Fibroblast of skin of scalp (primary cell): ENCODE results near the gene DOCK8.

Experiments
- DNase-seq: peaks from one replicate; pipeline ENCODE4 v3.0.0-alpha.2; 2013

DOCK8 gene

DNA sequence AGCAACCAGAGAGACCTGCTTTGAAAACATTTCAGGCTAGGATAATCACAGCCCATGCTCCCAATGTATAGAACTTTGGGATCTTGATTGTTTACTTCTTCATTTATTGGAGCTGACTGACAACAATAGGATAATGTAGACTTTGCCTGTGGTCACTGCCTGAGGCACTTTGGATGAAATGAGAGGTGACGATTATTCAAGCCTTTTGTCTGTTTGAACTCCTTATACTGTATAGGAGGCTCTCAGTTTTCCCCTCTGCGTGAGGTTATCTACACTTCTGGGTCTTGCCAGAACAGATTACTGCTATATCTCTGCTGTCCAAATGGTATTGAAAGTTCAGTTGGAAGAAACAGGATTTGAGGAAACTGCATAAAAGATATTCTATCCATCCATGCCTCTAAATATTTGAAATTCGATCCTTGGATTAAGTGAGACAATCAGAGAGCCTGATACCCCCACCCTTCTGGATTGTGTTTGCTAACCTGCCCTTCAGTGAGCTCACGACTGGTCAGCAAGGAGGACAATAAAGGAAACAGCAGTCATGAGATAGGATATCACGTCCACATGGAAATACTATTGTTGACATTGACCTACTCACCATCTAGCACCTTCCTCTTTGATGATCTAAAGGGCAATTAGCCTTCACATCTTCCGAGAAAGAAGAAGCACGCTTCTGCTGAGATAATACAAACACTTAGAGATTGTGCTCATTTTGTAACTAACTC lies 98.1 kb downstream of the DOCK8 start:
- DNase-seq, result no peak

GRCh38 chr9:316382-316965 lies 101.8 kb downstream of the DOCK8 start:
- no peak for DNase-seq

DNA sequence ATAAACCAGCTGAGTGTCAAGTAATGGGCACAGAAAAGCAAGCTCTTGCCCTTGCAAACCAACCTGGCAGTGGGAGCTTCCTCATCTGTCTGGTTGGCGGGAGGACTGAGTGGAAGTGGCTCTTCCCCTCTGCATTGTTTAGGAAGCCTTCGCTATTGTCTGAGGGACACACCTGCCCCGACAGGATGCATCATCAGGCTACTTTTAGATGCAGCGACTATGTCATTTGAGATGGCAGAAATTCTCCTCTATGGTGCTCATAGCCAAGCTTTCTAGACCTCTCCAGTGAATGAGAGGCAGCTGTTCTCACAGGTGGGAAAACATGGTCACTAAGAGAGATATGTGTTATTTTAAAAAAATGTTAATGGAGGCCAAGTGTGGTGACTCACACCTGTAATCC lies 104.0 kb downstream of the DOCK8 start:
- no peak for DNase-seq

DNA sequence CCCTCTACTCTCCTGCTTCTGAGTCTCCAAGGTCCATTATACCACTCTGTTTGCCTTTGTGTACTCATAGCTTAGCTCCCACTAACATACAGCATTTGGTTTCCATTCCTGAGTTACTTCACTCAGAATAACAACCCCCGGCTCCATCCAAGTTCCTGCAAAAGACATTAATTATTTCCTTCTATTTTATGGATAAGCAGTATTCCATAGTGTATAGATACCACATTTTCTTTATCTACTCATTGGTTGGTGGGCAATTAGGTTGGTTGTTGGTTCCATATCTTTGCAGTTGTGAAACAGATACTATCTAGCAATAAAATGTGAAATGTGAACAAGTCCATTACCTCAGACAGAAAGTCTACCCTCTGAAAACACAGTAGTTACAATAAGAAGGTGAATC lies 110.3 kb downstream of the DOCK8 start:
- no peak for DNase-seq

DNA sequence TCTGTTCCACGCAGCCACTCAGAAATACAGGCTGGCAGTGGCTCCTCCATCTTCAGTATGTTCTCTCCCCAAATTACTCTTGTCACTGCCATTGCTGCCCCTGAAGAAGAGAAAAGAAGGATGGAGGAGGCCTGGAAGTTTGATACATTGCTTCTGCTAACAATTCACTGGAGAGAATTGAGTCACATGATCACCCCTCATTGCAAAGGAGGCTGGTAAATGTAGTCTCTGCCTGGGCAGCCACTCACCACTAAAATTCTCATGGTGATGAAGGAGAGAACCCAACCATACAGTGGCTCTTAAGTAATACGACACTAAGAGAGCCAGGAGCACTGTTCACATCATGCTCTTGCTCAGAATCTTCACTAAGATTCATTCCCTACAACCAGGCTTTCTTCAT lies 112.0 kb downstream of the DOCK8 start:
- DNase-seq, result no peak

DNA sequence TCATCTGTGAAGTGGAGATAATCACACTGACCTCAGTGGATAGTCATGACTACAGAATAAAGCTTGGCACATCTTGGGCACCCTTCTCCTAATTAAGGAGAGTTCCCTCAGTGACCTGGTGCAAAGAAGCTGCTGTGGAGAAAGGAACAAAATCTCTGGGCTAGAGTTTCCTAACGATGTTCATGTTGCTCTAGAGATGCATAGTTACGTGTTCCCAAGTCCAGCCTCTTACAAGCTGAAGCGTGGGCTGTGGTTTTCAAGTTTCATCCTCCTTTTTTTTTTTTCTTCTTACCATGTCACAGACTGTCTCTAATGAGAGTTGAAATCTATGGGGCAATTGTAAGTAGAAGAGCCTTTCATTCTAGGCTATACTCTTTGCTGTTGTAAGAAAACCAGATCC lies 113.8 kb downstream of the DOCK8 start:
- no peak for DNase-seq

GRCh38 chr9:331197-331596 lies 116.5 kb downstream of the DOCK8 start:
- no peak for DNase-seq

DNA sequence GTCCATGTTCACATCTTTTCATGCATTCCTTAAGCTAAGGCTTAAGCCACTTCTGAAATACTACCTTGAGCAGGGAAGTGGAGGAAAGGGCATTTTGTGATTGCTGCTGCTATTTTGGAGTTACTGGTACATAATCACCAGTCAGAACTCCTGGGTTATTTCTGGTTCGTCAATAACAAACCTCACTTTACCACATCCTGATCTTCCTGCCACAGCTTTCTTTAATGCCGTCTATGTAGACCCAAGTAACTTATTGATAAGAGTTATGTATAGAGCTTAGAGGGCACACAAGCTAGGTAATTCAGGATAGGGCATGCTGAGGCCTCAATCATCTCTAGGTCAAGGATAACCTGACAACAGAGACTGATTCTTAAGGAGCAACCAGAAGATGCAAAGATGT lies 120.7 kb downstream of the DOCK8 start:
- DNase-seq, result no peak

- no peak for DNase-seq
These were observed 121.4 kb downstream of the DOCK8 start for GRCh38 chr9:336039-336438.

DNA sequence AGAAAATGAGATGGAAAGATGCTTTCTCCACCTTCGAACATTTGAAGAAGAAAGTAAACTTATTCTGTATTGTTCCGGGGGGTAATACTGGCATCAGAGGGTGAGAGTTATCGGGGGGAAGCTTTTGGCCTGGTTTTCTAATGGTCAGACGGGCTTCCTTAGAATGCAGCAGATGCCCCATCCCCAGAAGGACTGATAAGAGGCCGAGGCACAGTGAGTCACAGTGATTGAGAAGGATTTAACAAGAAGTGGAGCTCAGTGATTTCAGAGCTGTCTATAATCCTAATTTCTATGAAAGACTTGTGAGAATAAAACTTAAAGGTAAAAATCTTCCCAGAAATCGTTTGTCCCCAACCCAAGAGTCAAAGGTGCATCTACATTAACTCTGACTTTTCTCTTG lies 123.9 kb downstream of the DOCK8 start:
- no peak for DNase-seq

- DNase-seq, result no peak
These were observed 127.2 kb downstream of the DOCK8 start for GRCh38 chr9:341634-342421.

DNA sequence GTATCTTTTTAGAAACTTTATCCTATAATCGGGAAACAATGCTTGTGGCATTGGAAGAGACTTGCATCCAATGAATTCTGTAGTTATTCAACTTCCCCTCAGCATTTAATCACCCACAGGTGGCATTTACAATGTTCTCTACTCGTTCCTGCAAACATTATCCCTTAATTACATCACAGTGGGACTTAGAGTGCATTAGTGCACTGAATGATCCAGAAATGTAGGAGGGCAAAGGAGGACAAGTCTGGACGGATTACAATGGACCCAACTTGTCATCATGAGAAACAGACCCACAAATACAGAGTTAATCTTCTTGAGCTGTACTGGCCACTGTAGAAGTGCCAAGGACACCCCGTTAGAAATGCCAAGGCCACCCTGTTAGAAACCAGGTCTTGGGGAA lies 129.1 kb downstream of the DOCK8 start:
- no peak for DNase-seq

DNA sequence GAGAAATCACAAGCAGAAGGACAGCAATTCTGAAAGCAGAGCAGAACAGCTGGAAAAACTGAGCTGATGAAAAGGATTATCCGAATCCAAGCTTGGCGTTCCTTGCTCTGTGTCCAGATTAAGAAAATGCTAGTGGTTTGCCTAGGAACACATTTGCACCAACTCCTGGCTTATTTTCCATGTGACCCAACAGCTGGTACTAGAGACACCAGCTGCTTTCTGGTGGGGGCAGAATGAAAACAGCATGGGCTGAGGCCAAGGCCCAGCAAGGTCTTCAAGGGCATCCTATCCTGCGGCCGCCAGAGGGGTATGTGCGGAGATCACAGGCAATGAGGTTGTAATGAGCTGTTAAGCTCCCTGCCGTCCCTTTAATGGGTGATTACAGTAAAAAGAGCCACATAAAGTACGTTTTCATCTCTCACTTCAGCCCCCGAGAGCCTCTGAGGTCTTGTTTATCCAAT lies 131.5 kb downstream of the DOCK8 start:
- DNase-seq, result no peak

GRCh38 chr9:347667-348292 lies 133.1 kb downstream of the DOCK8 start:
- peak; percentile 23 for DNase-seq

- DNase-seq, result no peak
These were observed 135.7 kb downstream of the DOCK8 start for GRCh38 chr9:350384-350783.

- DNase-seq, result no peak
These were observed 137.3 kb downstream of the DOCK8 start for GRCh38 chr9:351916-352315.

DNA sequence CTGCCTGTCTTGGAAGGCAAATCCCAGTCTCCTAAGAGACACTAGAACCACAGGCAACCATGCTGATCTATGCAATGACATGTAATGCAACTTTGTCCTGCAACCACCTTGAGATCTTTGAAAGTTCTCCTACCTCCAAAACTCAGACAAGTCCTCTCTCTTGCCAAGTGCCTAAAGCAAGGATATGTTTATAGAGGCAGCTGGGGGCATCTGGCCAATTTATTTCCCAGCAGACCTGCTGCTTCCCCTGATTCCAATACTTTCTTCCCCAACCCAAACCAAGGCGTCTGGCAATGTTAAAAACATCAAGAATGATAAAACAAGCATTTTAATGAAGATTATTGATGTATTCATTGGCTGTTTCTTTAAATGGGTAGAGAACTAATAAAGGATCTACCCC lies 138.4 kb downstream of the DOCK8 start:
- DNase-seq, result no peak

- no peak for DNase-seq
These were observed 139.8 kb downstream of the DOCK8 start for GRCh38 chr9:354453-354852.

GRCh38 chr9:357560-357959 lies 142.9 kb downstream of the DOCK8 start:
- no peak for DNase-seq

DNA sequence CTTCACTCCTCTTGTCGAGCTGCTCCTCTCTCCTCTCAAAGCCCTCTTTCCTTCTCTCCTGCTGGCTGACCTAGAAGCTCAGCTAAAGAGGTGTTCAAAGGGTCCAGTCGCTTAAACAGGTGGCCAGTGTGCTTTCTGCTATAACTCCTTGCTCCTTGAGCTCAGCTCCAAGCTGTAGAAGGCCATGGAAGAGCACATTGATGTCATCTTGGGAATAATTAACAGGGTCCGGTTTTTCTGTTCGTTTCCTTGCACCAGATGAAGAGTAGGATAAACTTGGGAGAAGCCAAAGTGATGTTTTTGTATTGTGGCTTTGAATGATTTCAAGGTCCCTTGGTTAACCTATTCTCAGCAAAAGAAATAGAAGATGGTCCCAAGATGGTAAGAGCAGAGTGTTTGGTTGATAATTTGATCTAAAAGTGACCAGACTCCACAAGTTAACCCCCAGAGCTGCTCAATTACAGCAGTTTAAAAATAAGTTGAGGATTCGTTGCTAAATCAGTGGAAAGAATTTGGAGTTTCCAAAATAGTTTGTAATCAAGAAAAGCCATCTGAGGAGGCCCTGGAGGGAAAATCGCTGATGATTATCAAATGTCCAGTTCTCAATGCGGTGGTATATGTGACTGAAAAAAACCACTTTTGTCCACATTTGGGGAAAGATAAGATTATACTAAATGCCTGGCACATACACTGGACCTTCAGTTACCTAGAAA lies 148.1 kb downstream of the DOCK8 start:
- no peak for DNase-seq

DNA sequence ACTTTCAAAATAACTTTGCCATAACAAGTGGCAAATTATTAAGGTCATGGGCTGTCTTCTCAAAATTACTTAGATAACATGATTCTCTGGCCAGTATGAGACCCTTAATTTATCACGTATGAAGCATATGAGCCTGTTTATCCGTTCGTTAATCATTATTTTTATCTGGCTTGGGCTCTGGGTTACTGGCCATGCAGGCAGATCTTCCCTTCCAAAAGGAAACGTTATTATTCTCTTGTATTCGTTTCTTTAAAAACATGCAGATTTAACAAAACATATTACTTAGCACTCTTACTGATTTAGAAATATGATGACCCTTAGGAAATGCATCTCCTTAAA lies 148.6 kb downstream of the DOCK8 start:
- DNase-seq, result no peak

GRCh38 chr9:365436-365835 lies 150.8 kb downstream of the DOCK8 start:
- no peak for DNase-seq

DNA sequence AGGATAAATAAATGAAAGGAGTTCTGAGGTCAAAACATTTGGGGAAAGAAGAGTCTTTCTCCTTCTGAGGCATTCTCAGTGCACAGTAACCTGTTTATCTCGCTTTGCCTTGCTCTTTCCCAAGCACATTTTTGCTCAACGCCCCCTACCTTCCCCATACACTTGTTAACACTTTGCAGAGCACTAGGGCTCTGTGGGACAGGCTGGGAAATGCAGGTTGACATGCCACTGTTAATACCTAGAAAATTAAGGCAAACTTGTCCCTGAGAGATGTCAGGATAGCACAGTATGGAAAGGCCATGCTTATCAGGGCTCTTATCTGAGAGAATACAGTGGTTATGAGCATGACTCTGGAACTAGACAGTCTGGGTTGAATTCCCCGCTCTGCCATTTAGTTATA lies 152.0 kb downstream of the DOCK8 start:
- DNase-seq, result no peak
